ENCODE measurements around the gene C2orf42.
"Not testable (repeated sequence)": the region's sequence is repeated elsewhere in the genome, so short reads cannot be mapped to it uniquely, and the experiment has no call there.

Gene C2orf42

GRCh38 chr2:70182689-70183088 is 8.1 kb downstream of the C2orf42 start:
- DNase-seq (no peak), ATAC-seq (ENCODE audit: insufficient read depth, low read depth) (no peak)
- Histone ChIP-seq H3K4me3 (ENCODE audit: low read depth in 1 of 2, low read length in 2 of 2) (no peak overlapping the region), H3K27me3 (ENCODE audit: insufficient read depth, low read length, poor library complexity) (no peaks in the 10 kb centered on the region), H3K79me2 (ENCODE audit: insufficient read depth, low read length) (peaks cover 9% of the 10 kb centered on the region), H3K36me3 (ENCODE audit: insufficient read depth, low read length) (peaks cover 41% of the 10 kb centered on the region), H4K20me1 (ENCODE audit: insufficient read depth, low read length) (no peaks in the 10 kb centered on the region), H3K9me3 (ENCODE audit: insufficient read depth, low read length, severe bottlenecking) (no peaks in the 10 kb centered on the region), H2AFZ (ENCODE audit: low read depth, low read length) (no peak overlapping the region), H3K4me2 (ENCODE audit: insufficient read depth, low read length) (no peak overlapping the region), H3K27ac (ENCODE audit: low read length) (no peak overlapping the region), H3K4me1 (ENCODE audit: insufficient read depth, low read length) (no peaks in the 10 kb centered on the region), H3K9ac (ENCODE audit: low read depth, low read length) (no peak overlapping the region)
- TF ChIP-seq CTCF (IDR thresholded peaks at IDR 0.05; ENCODE audit: borderline replicate concordance, extremely low read depth, low read length, poor library complexity, severe bottlenecking) (no peak), EZH2 (IDR thresholded peaks at IDR 0.05; ENCODE audit: borderline replicate concordance, low read depth, low read length, severe bottlenecking) (no peak)

- Histone ChIP-seq H3K9me3 (ENCODE audit: insufficient read depth, low read length, severe bottlenecking) (no peaks in the 10 kb centered on the region), H4K20me1 (ENCODE audit: insufficient read depth, low read length) (no peaks in the 10 kb centered on the region), H3K4me2 (ENCODE audit: insufficient read depth, low read length) (no peak overlapping the region), H3K9ac (ENCODE audit: low read depth, low read length) (no peak overlapping the region), H3K27ac (ENCODE audit: low read length) (no peak overlapping the region), H3K4me3 (ENCODE audit: low read depth in 1 of 2, low read length in 2 of 2) (no peak overlapping the region), H3K27me3 (ENCODE audit: insufficient read depth, low read length, poor library complexity) (no peaks in the 10 kb centered on the region), H2AFZ (ENCODE audit: low read depth, low read length) (no peak overlapping the region), H3K79me2 (ENCODE audit: insufficient read depth, low read length) (peaks cover 9% of the 10 kb centered on the region; the same call in 1 of the 2 replicates), H3K36me3 (ENCODE audit: insufficient read depth, low read length) (peaks cover 51% of the 10 kb centered on the region), H3K4me1 (ENCODE audit: insufficient read depth, low read length) (no peaks in the 10 kb centered on the region)
- TF ChIP-seq CTCF (IDR thresholded peaks at IDR 0.05; ENCODE audit: borderline replicate concordance, extremely low read depth, low read length, poor library complexity, severe bottlenecking): no peak
- TF ChIP-seq EZH2 (IDR thresholded peaks at IDR 0.05; ENCODE audit: borderline replicate concordance, low read depth, low read length, severe bottlenecking): no peak
- ATAC-seq (ENCODE audit: insufficient read depth, low read depth) (no peak), DNase-seq (no peak)
Observed at GRCh38 chr2:70181363-70181956, 9.4 kb downstream of the C2orf42 start.

- Histone ChIP-seq H3K27ac (ENCODE audit: low read length) (no peak overlapping the region), H3K9me3 (ENCODE audit: insufficient read depth, low read length, severe bottlenecking) (no peaks in the 10 kb centered on the region), H3K27me3 (ENCODE audit: insufficient read depth, low read length, poor library complexity) (no peaks in the 10 kb centered on the region), H3K4me2 (ENCODE audit: insufficient read depth, low read length) (no peak overlapping the region), H3K4me1 (ENCODE audit: insufficient read depth, low read length) (no peaks in the 10 kb centered on the region), H4K20me1 (ENCODE audit: insufficient read depth, low read length) (no peaks in the 10 kb centered on the region), H3K9ac (ENCODE audit: low read depth, low read length) (no peak overlapping the region), H2AFZ (ENCODE audit: low read depth, low read length) (no peak overlapping the region), H3K4me3 (ENCODE audit: low read depth in 1 of 2, low read length in 2 of 2) (no peak overlapping the region), H3K79me2 (ENCODE audit: insufficient read depth, low read length) (no peaks in the 10 kb centered on the region), H3K36me3 (ENCODE audit: insufficient read depth, low read length) (peaks cover 80% of the 10 kb centered on the region)
- DNase-seq: no peak
- ATAC-seq (ENCODE audit: insufficient read depth, low read depth): no peak
- no peak for TF ChIP-seq EZH2 (IDR thresholded peaks at IDR 0.05; ENCODE audit: borderline replicate concordance, low read depth, low read length, severe bottlenecking)
- no peak for TF ChIP-seq CTCF (IDR thresholded peaks at IDR 0.05; ENCODE audit: borderline replicate concordance, extremely low read depth, low read length, poor library complexity, severe bottlenecking)
Observed at GRCh38 chr2:70173520-70173919, 17.3 kb downstream of the C2orf42 start.

- peaks cover 68% of the 10 kb centered on the region for H3K36me3 ChIP-seq (ENCODE audit: insufficient read depth, low read length)
- not testable (repeated sequence) for H3K79me2 ChIP-seq (ENCODE audit: insufficient read depth, low read length); DNase-seq; H4K20me1 ChIP-seq (ENCODE audit: insufficient read depth, low read length); H3K4me1 ChIP-seq (ENCODE audit: insufficient read depth, low read length); ATAC-seq (ENCODE audit: insufficient read depth, low read depth); H3K4me3 ChIP-seq (ENCODE audit: low read depth in 1 of 2, low read length in 2 of 2); H3K9me3 ChIP-seq (ENCODE audit: insufficient read depth, low read length, severe bottlenecking); H3K27ac ChIP-seq (ENCODE audit: low read length); H3K4me2 ChIP-seq (ENCODE audit: insufficient read depth, low read length); H2AFZ ChIP-seq (ENCODE audit: low read depth, low read length); H3K27me3 ChIP-seq (ENCODE audit: insufficient read depth, low read length, poor library complexity); H3K9ac ChIP-seq (ENCODE audit: low read depth, low read length)
Observed at GRCh38 chr2:70169654-70170245, 21.1 kb downstream of the C2orf42 start.

Measured in DND-41 (cell line).